SK-N-SH treated with all-trans-retinoic acid at 6 μM for 48 hours (cell line): ENCODE results near the gene STX1B.

Source experiments
- BACH2 ChIP-seq: fragments of 250-450 bp; sonication (Bioruptor Pico); IDR thresholded peaks from 2 replicates; pipeline ENCODE4 v1.9.0; 2021; ENCODE audit warnings: mild to moderate bottlenecking, borderline replicate concordance
- ESRRG ChIP-seq: fragments of 250-450 bp; sonication (Bioruptor Pico); IDR thresholded peaks from 2 replicates; pipeline ENCODE4 v1.6.1; 2021; ENCODE audit warnings: mild to moderate bottlenecking
- GLIS3 ChIP-seq: fragments of 250-450 bp; sonication (Bioruptor Pico); IDR thresholded peaks from 2 replicates; pipeline ENCODE4 v1.5.0; 2020; ENCODE audit warnings: mild to moderate bottlenecking, moderate library complexity
- ISL1 ChIP-seq: fragments of 250-450 bp; sonication (Bioruptor Pico); IDR thresholded peaks from 2 replicates; pipeline ENCODE4 v2.1.2; 2022; ENCODE audit warnings: mild to moderate bottlenecking, moderate library complexity
- PPARA ChIP-seq: fragments of 250-450 bp; sonication (Bioruptor Pico); IDR thresholded peaks from 2 replicates; pipeline ENCODE4 v1.5.0; 2020; ENCODE audit warnings: mild to moderate bottlenecking, borderline replicate concordance
- ZNF8 ChIP-seq: fragments of 450-650 bp; formaldehyde crosslinking; IDR thresholded peaks from 2 replicates; pipeline ENCODE4 v1.5.0; 2020; ENCODE audit warnings: mild to moderate bottlenecking, moderate library complexity
- TF ChIP-seq, protein P1 (sequence below): fragments of 250-450 bp; sonication (Bioruptor Pico); IDR thresholded peaks from 2 replicates; pipeline ENCODE4 v1.8.0; 2020; ENCODE audit warnings: mild to moderate bottlenecking, moderate library complexity, borderline replicate concordance
- TF ChIP-seq, protein P2 (sequence below): fragments of 250-450 bp; sonication (Bioruptor Pico); IDR thresholded peaks from 2 replicates; pipeline ENCODE4 v1.5.1; 2020; ENCODE audit warnings: low read depth, mild to moderate bottlenecking, moderate library complexity

DNA sequence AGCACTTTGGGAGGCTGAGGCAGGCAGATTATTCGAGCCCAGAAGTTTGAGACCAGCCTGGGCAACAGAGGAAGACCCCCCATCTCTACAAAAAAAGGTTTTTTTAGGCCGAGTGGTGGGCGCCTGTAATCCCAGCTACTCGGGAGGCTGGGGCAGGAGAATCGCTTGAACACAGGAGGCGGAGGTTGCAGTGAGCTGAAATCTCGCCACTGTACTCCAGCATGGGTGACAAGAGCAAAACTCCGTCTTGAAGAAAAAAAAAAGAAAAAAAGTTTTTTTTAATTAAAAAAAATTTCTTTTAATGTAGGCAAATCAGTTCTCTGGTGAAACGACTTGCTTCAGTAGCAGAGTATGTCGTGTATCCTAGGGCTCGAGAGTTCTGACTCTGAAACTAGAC lies 14.5 kb downstream of the STX1B start:
- TF ChIP-seq GLIS3 (CRISPR knock-in tag), result no peak
- no peak for TF ChIP-seq BACH2 (CRISPR knock-in tag)
- no peak for TF ChIP-seq PPARA
- TF ChIP-seq, protein P1, sequence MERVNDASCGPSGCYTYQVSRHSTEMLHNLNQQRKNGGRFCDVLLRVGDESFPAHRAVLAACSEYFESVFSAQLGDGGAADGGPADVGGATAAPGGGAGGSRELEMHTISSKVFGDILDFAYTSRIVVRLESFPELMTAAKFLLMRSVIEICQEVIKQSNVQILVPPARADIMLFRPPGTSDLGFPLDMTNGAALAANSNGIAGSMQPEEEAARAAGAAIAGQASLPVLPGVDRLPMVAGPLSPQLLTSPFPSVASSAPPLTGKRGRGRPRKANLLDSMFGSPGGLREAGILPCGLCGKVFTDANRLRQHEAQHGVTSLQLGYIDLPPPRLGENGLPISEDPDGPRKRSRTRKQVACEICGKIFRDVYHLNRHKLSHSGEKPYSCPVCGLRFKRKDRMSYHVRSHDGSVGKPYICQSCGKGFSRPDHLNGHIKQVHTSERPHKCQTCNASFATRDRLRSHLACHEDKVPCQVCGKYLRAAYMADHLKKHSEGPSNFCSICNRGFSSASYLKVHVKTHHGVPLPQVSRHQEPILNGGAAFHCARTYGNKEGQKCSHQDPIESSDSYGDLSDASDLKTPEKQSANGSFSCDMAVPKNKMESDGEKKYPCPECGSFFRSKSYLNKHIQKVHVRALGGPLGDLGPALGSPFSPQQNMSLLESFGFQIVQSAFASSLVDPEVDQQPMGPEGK (CRISPR knock-in tag), result no peak
- TF ChIP-seq ISL1 (CRISPR knock-in tag), result no peak
- TF ChIP-seq ESRRG, result no peak
- no peak for TF ChIP-seq ZNF8 (CRISPR knock-in tag)
- TF ChIP-seq, protein P2, sequence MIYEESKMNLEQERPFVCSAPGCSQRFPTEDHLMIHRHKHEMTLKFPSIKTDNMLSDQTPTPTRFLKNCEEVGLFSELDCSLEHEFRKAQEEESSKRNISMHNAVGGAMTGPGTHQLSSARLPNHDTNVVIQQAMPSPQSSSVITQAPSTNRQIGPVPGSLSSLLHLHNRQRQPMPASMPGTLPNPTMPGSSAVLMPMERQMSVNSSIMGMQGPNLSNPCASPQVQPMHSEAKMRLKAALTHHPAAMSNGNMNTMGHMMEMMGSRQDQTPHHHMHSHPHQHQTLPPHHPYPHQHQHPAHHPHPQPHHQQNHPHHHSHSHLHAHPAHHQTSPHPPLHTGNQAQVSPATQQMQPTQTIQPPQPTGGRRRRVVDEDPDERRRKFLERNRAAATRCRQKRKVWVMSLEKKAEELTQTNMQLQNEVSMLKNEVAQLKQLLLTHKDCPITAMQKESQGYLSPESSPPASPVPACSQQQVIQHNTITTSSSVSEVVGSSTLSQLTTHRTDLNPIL, result no peak
